RPMI7951 (cell line): ENCODE data around the gene MED28. TPM values are rescaled to one million over a fixed set of nuclear protein-coding genes. Genes with fewer than 3 reads are reported as not detected.
A peak's percentile ranks its signal among the peaks of the same experiment; 100 is the strongest.
"Not testable (repeated sequence)": the region's sequence is repeated elsewhere in the genome, so short reads cannot be mapped to it uniquely, and the experiment has no call there.

Source experiments
- DNase-seq: peaks from one replicate; pipeline ENCODE4 v3.0.0-alpha.2; 2012; ENCODE audit warnings: low read depth
- total RNA-seq: library from RNA; depleted of rRNA; stranded (reverse); fragments of >200 nt; shearing (Covaris generic); gene quantifications from 2 replicates; pipeline ENCODE4 v1.2.3, GENCODE V29; 2014

The MED28 gene
- total RNA-seq, 1 experiment from 2014 or later = 4.3 TPM

DNA sequence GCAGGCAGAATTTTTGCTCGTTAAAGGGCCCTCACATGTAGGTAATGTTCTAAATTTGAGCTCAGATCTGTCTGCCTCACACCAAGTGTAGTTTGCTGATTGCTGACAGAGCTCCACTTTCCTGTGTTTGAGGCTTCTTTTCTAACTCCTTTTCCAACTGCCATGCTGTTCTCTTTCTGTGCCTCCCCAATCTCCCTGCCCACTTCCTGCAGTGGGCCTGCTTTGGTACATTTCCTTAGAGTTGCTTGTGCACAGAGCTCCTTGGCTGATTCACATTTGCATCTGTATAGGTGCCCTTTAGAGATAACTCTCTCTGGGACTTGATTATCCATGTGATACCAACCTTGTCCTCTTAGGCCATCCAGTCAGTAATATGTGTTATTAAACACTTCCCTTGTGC lies 4.5 kb downstream of the MED28 start:
- DNase-seq = no peak

DNA sequence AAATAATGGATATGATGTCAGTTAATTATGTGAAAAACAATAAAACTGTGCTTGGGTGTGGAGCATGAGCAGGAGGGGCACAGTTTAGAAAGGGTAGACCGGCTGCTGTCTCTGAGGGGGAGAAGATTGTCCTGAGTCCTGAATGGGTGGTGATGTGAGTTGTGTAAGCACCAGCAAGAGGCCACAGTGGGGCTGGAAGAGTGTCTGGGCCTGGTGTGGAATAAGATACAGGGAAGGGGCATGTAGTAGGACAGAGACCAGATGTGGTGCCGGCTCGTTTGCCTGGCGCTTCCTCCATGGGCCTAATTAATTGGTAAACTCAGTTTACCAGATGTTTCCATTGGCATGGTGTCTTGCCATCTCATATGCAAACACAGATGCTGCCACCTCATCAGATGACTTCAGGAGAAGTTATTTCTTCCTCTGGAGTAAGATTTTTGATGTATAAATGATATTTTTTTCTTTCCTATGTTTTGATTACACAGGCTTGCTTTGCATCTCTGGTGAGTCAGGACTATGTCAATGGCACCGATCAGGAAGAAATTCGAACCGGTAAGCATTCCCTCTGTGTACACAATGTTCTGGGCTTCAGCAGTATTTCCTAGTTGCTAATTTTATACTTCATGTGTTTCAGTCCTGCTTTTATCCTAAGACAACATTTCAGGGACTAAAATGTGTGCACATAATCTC lies 5.1 kb downstream of the MED28 start:
- DNase-seq = no peak

DNA sequence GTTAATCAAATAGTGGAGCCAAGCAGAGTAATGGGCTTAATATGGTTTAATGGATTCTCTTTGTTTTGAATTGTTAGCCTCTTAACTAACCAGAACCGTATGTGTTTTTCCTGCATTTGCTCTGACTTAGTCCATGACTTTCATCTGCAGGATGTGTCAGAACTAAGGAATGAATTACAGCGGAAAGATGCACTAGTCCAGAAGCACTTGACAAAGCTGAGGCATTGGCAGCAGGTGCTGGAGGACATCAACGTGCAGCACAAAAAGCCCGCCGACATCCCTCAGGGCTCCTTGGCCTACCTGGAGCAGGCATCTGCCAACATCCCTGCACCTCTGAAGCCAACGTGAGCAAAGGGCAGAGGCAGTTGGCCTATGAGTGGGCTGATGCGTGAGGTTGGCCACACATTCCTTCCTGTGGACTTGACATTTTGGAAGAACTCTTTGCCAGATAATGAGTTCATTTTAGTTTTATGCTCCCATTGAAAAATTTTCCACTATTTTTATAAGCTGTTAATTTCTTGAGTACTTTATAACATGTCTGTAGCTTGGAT lies 9.1 kb downstream of the MED28 start:
- no peak for DNase-seq

DNA sequence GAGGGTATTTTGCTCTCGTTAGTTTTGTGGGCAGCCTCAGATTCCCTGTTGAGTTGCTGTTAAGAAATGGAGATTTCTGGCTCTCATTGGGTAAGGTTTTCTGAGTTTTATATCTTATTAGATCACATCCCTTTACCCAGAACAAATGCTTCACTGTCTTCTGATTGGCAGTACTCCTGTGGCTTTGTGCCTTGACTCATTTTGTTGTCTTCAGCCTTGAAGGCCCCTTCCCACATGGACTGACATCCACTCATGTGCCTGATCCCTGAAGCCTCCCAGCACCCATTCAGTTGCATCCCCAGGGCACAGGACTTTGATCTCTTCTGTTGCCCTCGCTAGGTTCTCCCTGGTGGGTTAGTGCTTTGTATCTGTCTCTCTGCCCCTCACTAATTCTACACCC lies 10.4 kb downstream of the MED28 start:
- DNase-seq = no peak

DNA sequence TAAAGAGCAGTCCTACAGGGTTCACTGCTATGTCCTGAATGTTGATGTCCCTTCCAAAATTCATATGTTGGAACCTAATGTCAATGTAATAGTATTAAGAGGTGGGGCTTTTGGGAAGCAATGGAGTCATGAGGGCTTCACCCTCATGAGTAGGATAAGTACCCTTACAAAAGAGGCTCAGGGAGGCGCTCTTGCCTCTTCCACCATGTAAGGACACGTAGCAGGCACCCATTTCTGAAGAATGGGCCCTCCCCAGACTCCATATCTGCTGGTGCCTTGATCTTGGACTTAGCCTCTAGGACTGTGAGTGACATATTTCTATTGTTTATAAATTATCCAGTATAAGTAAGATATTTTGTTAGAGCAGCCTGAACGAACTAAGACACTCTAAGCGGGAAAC lies 15.8 kb downstream of the MED28 start:
- DNase-seq = no peak

DNA sequence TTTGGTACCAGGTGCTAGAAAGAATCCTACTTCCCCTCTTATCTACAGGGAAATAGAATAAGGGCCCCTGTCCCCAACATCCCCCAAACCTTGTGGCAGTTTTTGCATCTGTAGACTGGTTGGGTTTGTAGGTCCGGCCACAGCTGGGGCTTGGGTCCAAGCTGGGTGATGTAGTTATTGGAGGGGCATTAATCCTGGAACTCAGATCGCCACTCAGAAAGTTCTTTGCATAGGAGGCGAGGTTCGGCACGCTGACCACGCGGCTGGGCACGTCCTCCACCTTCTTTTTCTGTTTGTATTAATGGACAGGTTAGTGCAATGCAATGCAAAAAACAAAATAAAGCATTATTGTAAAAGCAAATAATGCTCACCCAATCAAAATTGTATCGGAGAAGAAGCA lies 19.2 kb downstream of the MED28 start:
- no peak for DNase-seq

DNA sequence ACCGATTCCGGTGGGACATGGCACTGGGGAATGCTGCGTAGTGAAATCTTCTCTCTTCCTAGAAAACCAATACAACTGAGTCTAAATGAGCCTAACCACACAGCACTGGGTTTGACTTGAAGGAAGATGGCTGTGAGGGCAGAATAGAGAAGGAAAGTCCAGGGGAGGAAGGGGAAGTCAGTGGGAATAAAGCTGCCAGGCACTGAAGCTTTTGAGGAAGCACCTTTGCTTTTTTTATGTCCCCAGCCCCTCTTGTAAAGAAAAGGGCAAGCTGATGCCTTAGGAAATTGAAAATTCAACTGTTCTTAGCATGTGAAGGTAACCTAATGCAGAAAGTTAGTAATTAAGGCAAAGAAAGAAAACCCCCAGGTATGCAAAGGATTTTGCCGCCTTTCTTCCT lies 20.6 kb downstream of the MED28 start:
- DNase-seq = no peak

DNA sequence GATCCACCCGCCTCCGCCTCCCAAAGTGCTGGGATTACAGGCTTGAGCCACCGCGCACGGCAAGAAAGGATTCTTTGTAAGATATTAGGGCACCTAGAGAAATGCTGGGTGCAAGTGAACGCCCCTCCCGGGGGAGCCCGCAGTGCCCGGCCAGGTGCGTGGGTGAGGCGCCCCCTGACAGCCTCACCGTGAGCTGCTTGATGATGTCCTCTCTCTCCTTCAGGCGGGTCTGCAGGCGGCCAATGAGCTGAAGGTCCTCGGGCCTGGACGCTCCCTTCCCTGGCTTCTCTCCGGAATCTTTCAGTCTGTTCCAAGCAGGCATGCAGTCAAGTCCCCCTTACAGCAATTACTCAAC lies 21.9 kb downstream of the MED28 start:
- DNase-seq = no peak

DNA sequence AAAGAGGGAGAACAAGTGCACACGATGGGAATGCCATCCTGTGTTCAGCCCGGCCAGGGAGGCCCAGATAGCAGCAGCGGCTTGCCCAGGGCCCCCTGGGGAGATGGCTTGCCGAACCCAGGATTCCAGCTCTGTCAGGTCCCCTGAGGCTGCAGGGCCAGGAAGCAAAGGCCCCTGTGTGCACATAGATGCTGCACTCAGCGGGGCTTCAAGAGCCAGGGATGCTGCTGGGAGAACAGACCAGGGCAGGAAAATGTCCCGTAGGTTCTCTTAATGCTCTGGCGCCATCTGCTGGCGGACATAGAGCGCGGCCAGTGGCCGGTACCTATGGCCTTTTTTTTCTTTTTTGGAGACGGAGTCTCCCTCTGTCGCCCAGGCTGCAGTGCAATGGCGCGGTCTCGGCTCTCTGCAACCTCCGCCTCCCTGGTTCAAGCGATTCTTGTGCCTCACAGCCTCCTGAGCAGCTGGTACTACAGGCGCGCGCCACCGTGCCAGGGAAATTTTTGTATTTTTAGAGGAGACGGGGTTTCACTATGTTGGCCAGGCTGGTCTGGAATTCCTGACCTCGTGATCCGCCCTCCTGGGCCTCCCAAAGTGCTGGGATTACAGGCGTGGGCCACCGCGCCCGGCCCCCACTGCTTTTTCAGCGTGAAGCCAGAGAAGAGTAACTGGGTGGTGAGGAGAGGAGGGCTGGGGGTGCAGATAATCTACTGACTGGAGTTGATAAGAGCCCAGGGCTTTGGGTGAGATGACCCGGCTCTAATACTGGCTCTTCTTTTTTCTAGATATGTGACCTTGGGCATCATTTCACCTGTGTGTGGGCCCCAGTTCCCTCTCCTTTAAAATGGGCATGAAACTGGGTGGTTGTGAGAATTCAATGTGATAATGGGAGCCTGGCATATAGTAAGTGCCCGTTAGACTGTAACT lies 22.5 kb downstream of the MED28 start:
- DNase-seq = peak; percentile 66

DNA sequence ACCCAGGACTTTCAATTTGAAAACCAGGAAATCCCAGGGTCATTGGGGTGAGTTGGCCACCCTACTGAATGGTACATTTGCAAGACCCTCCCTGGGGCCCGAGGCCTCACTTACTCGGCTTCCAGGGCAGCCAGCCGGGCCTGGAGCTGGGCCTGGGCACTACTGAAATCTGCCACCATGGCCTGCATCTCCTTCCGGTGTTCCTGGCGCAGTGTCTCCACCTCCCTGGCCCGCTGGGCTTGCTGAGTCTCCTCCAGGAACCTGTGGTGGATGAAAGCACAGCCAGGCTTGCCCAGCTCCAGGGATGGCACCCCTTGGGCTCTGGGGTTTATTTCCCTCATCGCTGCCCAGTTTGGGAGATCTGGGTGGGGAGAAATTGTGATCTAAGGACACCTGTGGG lies 24.7 kb downstream of the MED28 start:
- no peak for DNase-seq

DNA sequence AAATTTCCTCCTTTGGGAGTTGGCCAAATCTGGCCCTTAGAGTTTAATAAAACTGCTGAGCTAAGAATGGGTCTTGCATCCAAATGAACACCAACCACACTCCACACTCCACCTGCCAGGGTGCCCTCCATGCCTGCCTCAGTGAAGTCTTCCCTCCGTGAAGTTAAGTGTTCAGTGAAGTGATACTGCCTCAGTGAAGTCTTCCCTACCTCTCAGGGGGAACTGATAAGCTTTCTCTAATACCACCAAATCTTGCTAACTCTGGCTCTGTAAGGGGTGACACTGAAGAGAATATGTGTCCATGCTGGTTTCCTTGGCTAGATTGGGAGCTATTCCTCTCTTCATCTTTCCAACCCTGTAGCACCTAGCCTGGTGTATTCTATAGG lies 27.9 kb downstream of the MED28 start:
- no peak for DNase-seq

DNA sequence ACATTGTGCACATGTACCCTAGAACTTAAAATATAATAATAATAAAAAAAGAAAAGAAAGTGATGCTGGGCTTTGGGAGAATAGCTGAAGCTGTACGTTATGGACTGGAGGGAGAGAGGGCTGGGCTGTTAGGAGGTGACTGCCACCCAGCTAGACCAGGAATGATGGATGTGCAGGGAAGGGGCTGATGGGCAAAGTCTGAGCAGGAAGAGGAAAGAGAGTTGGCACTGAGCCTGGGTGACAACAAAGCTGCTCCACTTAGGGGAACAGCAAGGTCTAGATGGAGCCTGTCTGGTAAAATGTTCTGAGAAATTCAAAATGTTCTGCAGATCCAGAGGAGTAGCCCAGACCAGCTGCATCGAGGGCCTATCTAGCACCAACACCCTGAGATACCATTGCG lies 32.3 kb downstream of the MED28 start:
- DNase-seq = no peak

DNA sequence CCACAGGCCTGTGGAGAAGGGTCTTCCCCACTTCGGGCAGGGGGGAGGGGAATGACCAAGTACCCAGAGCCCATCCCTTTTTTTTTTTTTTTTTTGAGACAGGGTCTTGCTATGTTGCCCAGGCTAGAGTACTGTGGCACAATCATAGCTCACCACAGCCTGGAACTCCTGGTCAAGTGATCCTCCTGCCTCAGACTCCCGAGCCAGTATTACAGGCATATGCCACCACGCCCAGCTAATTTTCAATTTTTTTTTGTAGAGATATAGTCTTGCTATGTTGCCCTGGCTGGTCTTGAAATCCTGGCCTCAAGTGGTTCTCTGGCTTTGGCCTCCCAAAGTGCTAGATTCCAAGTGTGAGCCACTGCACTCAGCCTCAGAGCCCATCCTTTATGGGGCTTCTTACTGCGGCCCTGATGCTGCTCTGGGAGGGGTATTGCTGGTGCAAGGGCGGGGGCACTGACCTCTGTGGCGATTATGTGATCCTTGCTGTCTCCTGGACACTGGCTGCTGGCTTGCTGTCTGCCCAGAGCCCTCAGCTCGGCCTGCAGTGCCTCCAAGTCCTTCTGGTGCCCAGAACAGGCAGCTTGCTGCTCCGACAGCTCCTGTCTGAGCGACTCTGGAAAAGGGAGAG lies 32.9 kb downstream of the MED28 start:
- DNase-seq = no peak

DNA sequence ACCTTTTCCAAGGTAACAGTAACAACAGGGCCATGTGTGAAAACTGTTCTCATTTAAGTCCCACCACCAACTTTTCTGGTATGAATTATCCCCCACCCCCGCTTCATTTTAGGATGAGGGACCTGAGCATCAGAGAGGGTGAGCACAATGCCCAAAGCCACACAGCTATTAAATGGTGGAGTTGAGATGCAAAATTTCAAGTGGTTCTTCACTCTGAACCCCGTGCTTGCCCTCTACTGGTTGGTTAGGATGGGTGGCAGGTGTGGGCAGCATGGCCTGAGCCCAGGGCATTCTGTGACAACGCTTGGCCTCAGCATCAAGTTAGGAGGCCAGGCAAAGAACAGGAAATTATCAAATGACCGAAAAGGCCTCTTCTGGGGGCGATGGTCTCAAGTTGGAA lies 33.5 kb downstream of the MED28 start:
- DNase-seq = no peak

DNA sequence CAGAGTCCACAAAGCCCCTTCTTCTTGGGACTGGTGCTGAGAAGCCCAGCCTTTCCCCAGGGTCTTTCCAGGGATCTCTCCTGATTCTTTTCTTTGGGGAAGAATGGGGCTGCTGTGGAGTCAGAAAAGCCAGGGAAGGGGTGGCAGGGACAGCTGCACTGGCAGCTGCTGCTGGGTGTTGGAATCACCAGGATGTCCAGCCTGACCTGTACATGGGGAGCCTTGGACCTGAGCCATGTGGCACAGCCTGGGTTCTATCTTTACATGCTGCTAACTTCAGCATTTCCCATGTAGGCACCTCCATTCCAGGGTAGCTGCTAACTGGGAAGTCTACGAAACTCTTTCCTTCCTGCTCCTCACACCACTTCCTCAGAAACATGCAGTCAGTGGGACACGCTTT lies 36.0 kb downstream of the MED28 start:
- DNase-seq = no peak

DNA sequence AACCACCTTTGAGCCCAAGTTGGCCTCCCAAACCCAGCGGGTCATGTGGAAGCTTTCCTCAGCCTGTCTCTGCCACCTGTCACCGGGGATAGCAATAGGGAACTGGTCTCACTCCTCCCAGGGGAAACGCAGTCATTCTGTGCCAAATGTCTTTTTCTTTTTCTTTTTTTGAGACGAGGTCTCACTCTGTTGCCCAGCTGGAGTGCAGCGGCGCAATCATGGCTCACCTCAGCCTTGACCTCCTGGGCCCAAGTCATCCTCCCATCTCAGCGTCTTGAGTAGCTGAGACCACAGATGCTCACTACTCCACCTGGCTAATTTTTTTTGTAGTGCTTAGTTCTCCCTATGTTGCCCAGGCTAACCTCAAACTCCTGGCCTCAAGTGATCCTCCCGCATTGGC lies 40.3 kb downstream of the MED28 start:
- DNase-seq = no peak

DNA sequence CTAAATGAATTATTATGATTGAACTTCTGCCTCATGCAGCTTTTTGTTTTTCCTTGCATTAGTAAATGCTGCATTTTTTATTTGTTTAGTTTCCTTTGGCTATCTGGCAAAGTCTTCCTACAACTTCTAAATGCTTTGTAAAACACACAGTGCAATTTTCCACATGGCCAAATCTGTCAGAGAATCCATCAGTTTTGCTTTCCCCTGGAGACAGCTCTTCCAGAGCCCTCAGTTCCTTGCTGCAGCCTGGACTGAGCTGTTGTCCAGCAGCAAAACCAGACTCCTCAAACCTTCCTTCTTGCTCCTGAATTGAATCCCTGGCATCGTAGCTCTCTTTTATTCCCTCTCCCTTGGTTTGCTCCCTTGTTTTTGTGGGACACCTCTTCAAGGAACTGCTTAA lies 42.6 kb downstream of the MED28 start:
- no peak for DNase-seq

DNA sequence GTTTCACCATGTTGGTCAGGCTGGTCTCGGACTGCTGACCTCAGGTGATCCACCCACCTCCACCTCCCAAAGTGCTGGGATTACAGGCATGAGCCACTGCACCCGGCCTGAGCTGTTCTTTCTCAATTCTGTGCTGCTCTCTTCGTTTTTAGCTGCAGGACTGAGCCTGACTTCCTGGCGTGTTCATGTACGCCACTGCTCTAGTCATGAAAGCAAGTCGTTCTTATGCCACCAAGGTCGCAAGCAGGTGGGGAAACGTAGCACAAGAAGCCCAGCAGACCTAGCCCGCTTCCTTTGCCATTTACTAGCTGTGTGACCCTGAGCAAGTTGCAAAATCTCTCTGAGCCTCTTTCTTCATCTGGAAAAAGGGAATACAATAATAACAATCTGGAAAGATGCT lies 43.4 kb downstream of the MED28 start:
- DNase-seq = no peak

DNA sequence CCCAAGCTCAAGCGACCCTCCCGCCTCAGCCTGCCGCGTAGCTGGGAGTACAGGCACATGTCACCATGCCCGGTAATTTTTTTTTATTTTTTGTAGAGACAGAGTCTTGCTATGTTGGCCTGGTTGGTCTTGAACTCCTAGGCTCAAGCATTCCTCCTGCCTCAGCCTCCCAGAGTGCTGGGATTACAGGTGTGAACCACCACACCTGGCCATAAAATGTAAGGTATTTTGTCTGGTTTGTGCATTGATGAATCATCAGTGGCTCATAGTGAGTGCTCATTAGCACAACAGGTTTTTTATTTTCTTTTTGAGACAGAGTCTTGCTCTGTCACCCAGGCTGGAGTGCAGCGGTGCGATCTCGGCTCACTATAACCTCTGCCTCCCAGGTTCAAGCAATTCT lies 44.8 kb downstream of the MED28 start:
- DNase-seq = not testable (repeated sequence)

DNA sequence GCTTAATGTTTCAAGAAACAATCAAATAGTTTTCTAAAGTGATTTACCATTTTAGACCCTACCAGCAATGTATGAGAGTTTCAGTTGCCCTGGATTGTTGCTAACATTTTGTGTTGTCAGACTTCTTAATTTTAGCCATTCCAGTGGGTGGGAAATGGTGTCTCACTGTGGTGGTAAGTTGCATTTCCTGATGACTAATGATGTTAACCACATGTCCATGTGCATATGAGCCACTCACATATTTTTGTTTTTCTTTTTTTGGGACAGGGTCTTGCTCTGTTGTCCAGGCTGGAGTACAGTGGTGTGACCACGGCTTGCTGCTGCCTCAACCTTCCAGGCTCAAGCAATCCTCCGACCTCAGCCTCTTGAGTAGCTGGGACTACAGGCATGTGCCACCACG lies 48.3 kb downstream of the MED28 start:
- peak; percentile 46 for DNase-seq

DNA sequence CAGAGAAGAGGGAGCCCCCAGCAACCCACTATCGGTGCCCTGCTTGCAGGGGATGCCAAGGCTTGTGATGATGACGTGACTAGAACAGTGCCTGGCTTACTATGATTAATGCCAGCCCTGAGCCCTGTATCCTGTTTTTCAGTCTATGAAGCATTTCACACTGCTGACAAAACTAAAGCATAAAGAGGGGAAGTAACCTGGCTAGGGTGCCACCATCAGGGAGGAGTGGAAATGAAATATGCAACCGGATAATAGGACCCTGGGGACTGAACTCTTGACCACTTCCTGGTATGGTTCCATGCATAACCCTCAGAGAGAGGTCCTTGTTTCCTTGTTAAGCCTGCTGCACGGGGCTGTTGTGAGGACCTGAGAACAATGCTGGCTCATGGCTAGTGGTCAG lies 50.3 kb downstream of the MED28 start:
- DNase-seq = no peak

DNA sequence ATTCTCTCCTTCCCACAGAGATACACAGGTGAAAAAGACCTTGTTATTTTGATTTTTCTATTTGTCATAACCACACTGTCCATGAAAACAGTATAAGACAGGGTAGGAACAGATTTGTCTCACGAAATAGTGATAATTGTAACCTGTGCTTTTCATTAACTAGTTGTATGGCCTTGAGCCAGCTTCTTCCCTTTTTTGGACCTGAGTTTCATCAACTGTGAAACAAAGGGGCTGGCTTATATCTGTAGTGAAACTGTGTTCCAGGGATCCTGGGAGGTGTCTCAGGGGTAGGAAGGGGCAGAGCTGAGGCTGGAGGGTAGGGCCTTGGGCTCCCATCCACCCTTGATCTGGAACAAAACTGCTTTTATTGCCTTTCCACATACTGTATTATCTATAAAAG lies 50.9 kb downstream of the MED28 start:
- DNase-seq = no peak

DNA sequence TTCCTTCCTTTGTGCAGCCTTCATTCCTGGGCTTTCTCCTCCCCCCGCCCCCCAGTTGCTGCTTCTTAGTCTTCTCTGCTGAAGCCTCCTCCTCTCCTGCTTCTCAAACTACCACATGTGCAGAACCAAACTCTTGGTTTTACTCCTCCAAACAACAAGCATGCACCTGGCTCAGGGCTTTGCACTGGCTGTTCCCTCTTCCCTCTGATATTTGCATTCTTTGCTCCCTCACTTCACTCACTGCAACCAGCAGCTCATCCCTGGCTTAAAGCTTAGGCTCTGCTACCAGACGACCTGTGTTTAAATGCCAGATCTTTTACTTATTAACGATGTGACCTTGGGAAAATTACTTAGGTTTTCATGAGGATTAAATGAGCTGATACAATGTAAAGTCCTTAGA lies 51.4 kb downstream of the MED28 start:
- DNase-seq = no peak
